ENCODE data around the gene SLC25A20.

DNA sequence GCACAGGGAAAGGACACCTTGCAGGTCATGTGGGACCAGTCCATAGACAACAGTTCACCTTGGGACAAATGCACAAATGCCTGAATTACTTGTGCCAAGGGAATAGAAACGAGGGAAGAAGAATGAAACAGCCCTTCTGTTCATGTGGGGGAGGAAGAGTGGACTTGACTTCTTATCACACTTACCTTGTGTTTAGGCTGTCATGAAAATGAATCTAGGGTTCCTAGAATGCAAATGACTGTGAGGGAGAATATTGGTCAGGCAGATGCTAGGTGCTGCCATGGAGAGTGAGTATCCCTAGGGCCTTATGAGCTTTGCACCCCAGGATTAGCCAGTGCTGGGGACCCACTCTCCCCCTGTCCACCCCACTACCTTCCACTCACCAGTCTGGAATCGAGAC lies 40.0 kb downstream of the SLC25A20 start:
- TF ChIP-seq, protein P1, sequence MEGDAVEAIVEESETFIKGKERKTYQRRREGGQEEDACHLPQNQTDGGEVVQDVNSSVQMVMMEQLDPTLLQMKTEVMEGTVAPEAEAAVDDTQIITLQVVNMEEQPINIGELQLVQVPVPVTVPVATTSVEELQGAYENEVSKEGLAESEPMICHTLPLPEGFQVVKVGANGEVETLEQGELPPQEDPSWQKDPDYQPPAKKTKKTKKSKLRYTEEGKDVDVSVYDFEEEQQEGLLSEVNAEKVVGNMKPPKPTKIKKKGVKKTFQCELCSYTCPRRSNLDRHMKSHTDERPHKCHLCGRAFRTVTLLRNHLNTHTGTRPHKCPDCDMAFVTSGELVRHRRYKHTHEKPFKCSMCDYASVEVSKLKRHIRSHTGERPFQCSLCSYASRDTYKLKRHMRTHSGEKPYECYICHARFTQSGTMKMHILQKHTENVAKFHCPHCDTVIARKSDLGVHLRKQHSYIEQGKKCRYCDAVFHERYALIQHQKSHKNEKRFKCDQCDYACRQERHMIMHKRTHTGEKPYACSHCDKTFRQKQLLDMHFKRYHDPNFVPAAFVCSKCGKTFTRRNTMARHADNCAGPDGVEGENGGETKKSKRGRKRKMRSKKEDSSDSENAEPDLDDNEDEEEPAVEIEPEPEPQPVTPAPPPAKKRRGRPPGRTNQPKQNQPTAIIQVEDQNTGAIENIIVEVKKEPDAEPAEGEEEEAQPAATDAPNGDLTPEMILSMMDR (IDR thresholded peaks at IDR 0.05) = no peak
- TF ChIP-seq FOSL2 (IDR thresholded peaks at IDR 0.05) = no peak
- TF ChIP-seq FOSL2 (CRISPR knock-in tag; IDR thresholded peaks at IDR 0.05) = no peak
- no peak for TF ChIP-seq POLR2A (IDR thresholded peaks at IDR 0.05; ENCODE audit: low read length)
- TF ChIP-seq, protein P2, sequence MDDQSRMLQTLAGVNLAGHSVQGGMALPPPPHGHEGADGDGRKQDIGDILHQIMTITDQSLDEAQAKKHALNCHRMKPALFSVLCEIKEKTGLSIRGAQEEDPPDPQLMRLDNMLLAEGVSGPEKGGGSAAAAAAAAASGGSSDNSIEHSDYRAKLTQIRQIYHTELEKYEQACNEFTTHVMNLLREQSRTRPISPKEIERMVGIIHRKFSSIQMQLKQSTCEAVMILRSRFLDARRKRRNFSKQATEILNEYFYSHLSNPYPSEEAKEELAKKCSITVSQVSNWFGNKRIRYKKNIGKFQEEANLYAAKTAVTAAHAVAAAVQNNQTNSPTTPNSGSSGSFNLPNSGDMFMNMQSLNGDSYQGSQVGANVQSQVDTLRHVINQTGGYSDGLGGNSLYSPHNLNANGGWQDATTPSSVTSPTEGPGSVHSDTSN (IDR thresholded peaks at IDR 0.05) = no peak
- TF ChIP-seq EP300 (IDR thresholded peaks at IDR 0.05) = no peak
- no peak for TF ChIP-seq MAFK (IDR thresholded peaks at IDR 0.05; ENCODE audit: partially characterized antibody)
- no peak for TF ChIP-seq CHD2 (IDR thresholded peaks at IDR 0.05; ENCODE audit: low read length, partially characterized antibody)
- TF ChIP-seq, protein P3, sequence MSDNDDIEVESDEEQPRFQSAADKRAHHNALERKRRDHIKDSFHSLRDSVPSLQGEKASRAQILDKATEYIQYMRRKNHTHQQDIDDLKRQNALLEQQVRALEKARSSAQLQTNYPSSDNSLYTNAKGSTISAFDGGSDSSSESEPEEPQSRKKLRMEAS (IDR thresholded peaks at IDR 0.05) = no peak
- no peak for TF ChIP-seq PHF8 (IDR thresholded peaks at IDR 0.05; ENCODE audit: borderline replicate concordance, low read depth)

Measured in A549 (cell line).